A549 (cell line): ENCODE measurements around the gene ABCG4. TPM values are rescaled to one million over a fixed set of nuclear protein-coding genes. Genes with fewer than 3 reads are reported as not detected.
A peak's percentile ranks its signal among the peaks of the same experiment; 100 is the strongest.
"Not testable (repeated sequence)": the region's sequence is repeated elsewhere in the genome, so short reads cannot be mapped to it uniquely, and the experiment has no call there.

Experiments
- ATAC-seq, 2 experiments: fragments of 200-7000 bp in 1 of 2; fragments of >200 bp in 1 of 2; cut with Nextera tagmentation in 1 of 2; cut with Tn5 transposase in 1 of 2; 3 replicates each; pipeline versions ENCODE4 v1.8.0 to v1.9.1; 2018 to 2020; ENCODE audit warnings: mild to moderate bottlenecking in 1 of 2, moderate library complexity in 1 of 2
- CTCF ChIA-PET: fragments of 300-600 bp; sonication (Branson Sonifier 250); formaldehyde crosslinking; extraction: SDS; loops from one replicate; lab custom pipeline; 2021; ENCODE audit warnings: antibody characterized with exemption, inconsistent platforms; lab: Yijun Ruan, JAX
- POLR2A ChIA-PET: fragments of 350-600 bp; formaldehyde crosslinking; extraction: SDS; loops from one replicate; lab custom pipeline; 2021; ENCODE audit warnings: antibody characterized with exemption, inconsistent platforms; lab: Yijun Ruan, JAX
- DNase-seq, 2 experiments: peaks; one replicate each; pipeline versions ENCODE4 v3.0.0 to v3.0.0-alpha.2; 2011 to 2016; ENCODE audit warnings: low read depth in 1 of 2, low spot score in 1 of 2
- FAIRE-seq: peaks from 2 replicates; lab custom pipeline; 2011; peaks lifted over from hg19 to GRCh38; lab: Jason Lieb, UNC
- H3K27ac ChIP-seq, 2 experiments: fragments of >200 bp; sonication (Bioruptor Twin); formaldehyde crosslinking; 3 replicates each; pipeline ENCODE4 v1.5.1; 2016 to 2017
- H3K4me1 ChIP-seq: fragments of >200 bp; sonication (Bioruptor Twin); formaldehyde crosslinking; 3 replicates; pipeline ENCODE4 v1.6.1; 2016
- H3K4me2 ChIP-seq: fragments of >200 bp; sonication (Bioruptor Twin); formaldehyde crosslinking; 3 replicates; pipeline ENCODE4 v1.6.1; 2016
- H3K4me3 ChIP-seq: fragments of >200 bp; sonication (Bioruptor Twin); formaldehyde crosslinking; 3 replicates; pipeline ENCODE4 v1.5.1; 2016
- H3K9me3 ChIP-seq: fragments of >200 bp; sonication (Bioruptor Twin); formaldehyde crosslinking; 3 replicates; pipeline ENCODE4 v1.6.1; 2016
- ATOH8 ChIP-seq: fragments of 250-450 bp; sonication (Bioruptor Pico); IDR thresholded peaks from 2 replicates; pipeline ENCODE4 v1.5.0; 2020; ENCODE audit warnings: low read depth, mild to moderate bottlenecking, moderate library complexity
- CEBPB ChIP-seq, 2 experiments: fragments of >200 bp in 1 of 2; sonication (Bioruptor Twin) in 1 of 2; formaldehyde crosslinking in 1 of 2; IDR thresholded peaks; 2 replicates each; pipeline ENCODE4 v1.6.1; 2012 to 2016
- CTCF ChIP-seq: fragments of >200 bp; sonication (Bioruptor Twin); formaldehyde crosslinking; IDR thresholded peaks from 3 replicates; pipeline ENCODE4 v1.5.1; 2016
- FOSB ChIP-seq: fragments of 250-450 bp; sonication (Bioruptor Pico); IDR thresholded peaks from 2 replicates; pipeline ENCODE4 v1.5.0; 2020; ENCODE audit warnings: mild to moderate bottlenecking, moderate library complexity
- FOSL2 ChIP-seq, 2 experiments: fragments of 450-650 bp in 1 of 2; fragments of >200 bp in 1 of 2; sonication (Bioruptor Twin) in 1 of 2; formaldehyde crosslinking; IDR thresholded peaks; 2 replicates each; pipeline versions ENCODE4 v1.5.0 to v1.6.1; 2016 to 2020; ENCODE audit warnings: mild to moderate bottlenecking in 1 of 2, moderate library complexity in 1 of 2
- FOXS1 ChIP-seq: fragments of 250-450 bp; sonication (Bioruptor Pico); IDR thresholded peaks from 2 replicates; pipeline ENCODE4 v1.5.0; 2020; ENCODE audit warnings: mild to moderate bottlenecking, moderate library complexity
- HDAC2 ChIP-seq: fragments of 200-600 bp; sonication (generic); IDR thresholded peaks from 2 replicates; pipeline ENCODE4 v1.6.1; 2016
- HES2 ChIP-seq: fragments of >200 bp; sonication (Bioruptor Twin); formaldehyde crosslinking; IDR thresholded peaks from 2 replicates; pipeline ENCODE4 v1.6.1; 2016
- HMGXB4 ChIP-seq: fragments of 250-450 bp; sonication (Bioruptor Pico); IDR thresholded peaks from 2 replicates; pipeline ENCODE4 v1.5.0; 2021; ENCODE audit warnings: mild to moderate bottlenecking, moderate library complexity, borderline replicate concordance
- HOXB5 ChIP-seq: fragments of 250-450 bp; sonication (Bioruptor Pico); IDR thresholded peaks from 2 replicates; pipeline ENCODE4 v1.5.0; 2020; ENCODE audit warnings: mild to moderate bottlenecking, moderate library complexity
- JUN ChIP-seq, 2 experiments: fragments of >200 bp; sonication (Bioruptor Twin); formaldehyde crosslinking; IDR thresholded peaks; 2 replicates in 1 of 2; 3 replicates in 1 of 2; pipeline ENCODE4 v1.6.1; 2016 to 2017
- JUNB ChIP-seq: fragments of >200 bp; sonication (Bioruptor Twin); formaldehyde crosslinking; IDR thresholded peaks from 2 replicates; pipeline ENCODE4 v1.6.1; 2016
- KDM5A ChIP-seq: fragments of 200-600 bp; sonication (generic); IDR thresholded peaks from 2 replicates; pipeline ENCODE4 v1.6.1; 2016; ENCODE audit warnings: antibody characterized with exemption, mild to moderate bottlenecking
- MAFK ChIP-seq: fragments of 450-650 bp; IDR thresholded peaks from 2 replicates; pipeline ENCODE4 v1.6.1; 2014; ENCODE audit not compliant: partially characterized antibody
- NFE2L2 ChIP-seq: fragments of 150-350 bp; conservative IDR thresholded peaks from 2 replicates; pipeline ENCODE4 v1.6.1; 2014; ENCODE audit warnings: low read length
- PHF8 ChIP-seq: fragments of 200-600 bp; sonication (generic); IDR thresholded peaks from 2 replicates; pipeline ENCODE4 v1.6.1; 2016; ENCODE audit warnings: low read depth, mild to moderate bottlenecking, antibody characterized with exemption, moderate library complexity, borderline replicate concordance
- POLR2A ChIP-seq: IDR thresholded peaks from 2 replicates; pipeline ENCODE4 v1.6.1; 2012; ENCODE audit warnings: mild to moderate bottlenecking, low read length
- RAD21 ChIP-seq, 2 experiments: fragments of >200 bp in 1 of 2; sonication (Bioruptor Twin) in 1 of 2; formaldehyde crosslinking in 1 of 2; IDR thresholded peaks in 1 of 2; conservative IDR thresholded peaks in 1 of 2; 2 replicates in 1 of 2; 3 replicates in 1 of 2; pipeline ENCODE4 v1.6.1; 2012 to 2018; ENCODE audit warnings: inconsistent platforms in 1 of 2
- SREBF2 ChIP-seq: fragments of 450-650 bp; IDR thresholded peaks from 2 replicates; pipeline ENCODE4 v1.6.1; 2014; ENCODE audit warnings: mild to moderate bottlenecking, moderate library complexity
- TFCP2L1 ChIP-seq: fragments of 250-450 bp; sonication (Bioruptor Pico); IDR thresholded peaks from 2 replicates; pipeline ENCODE4 v1.5.0; 2021; ENCODE audit warnings: mild to moderate bottlenecking
- TP53 ChIP-seq: fragments of 250-450 bp; sonication (Bioruptor Pico); IDR thresholded peaks from 2 replicates; pipeline ENCODE4 v1.5.0; 2021; ENCODE audit warnings: mild to moderate bottlenecking, moderate library complexity
- ZSCAN20 ChIP-seq: fragments of 250-450 bp; sonication (Bioruptor Pico); IDR thresholded peaks from 2 replicates; pipeline ENCODE4 v1.8.0; 2022; ENCODE audit warnings: mild to moderate bottlenecking, moderate library complexity
- WGBS: methylation state at CpG from one replicate; pipeline ENCODE4 v1.1.6; 2017; ENCODE audit errors: missing lambda C conversion rate; 5-methylcytosine and 5-hydroxymethylcytosine counted together
- polyA plus RNA-seq, 4 experiments: library from polyadenylated mRNA; depleted of rRNA in 3 of 4; stranded (reverse); fragments of >200 nt; fragmentation: RNase III in 1 of 4; extraction: RNeasy Plus Mini Kit Qiagen cat#74134 plus additional on column Dnase treatment in 1 of 4; gene quantifications; 2 replicates in 3 of 4; 3 replicates in 1 of 4; pipeline ENCODE4 v1.2.3, GENCODE V29; 2011 to 2017

Gene ABCG4
- polyA plus RNA-seq, 2 of the 4 experiments (the other 2 are of a cell fraction) = 0.10 to 0.44 TPM

GRCh38 chr11:119166368-119167076 lies 17.7 kb downstream of the ABCG4 start:
- WGBS = 21% methylated on average over 8 of the region's 8 CpGs
- TF ChIP-seq HMGXB4 (no peak), FOSL2 (IDR thresholded peaks at IDR 0.05) (no peak), FOSL2 (CRISPR knock-in tag; IDR thresholded peaks at IDR 0.05) (peak; percentile 36)
- TF ChIP-seq, all 56 proteins: peak for 1
- CTCF ChIA-PET = interaction anchor here (0.6 to 1.8 kb wide), 8 partner anchors 8 to 74 kb away, joined by 3 to 5 read pairs (median 3); partner anchors contain the start of gene DPAGT1
- ATAC-seq (peak in 1 of 2 experiments; percentile 15; a peak in 2 of 6 replicates), FAIRE-seq (no peak), DNase-seq (peak; percentile 47 to 66)
- Histone ChIP-seq H3K4me2 (peak overlapping the region; percentile 47), H3K4me3 (no peak overlapping the region), H3K27ac (peak overlapping the region; percentile 30 to 95; a peak in 3 of 6 replicates), H3K9me3 (no peaks in the 10 kb centered on the region), H3K4me1 (peaks cover 16% of the 10 kb centered on the region)
- POLR2A ChIA-PET = no interaction called here

- H3K4me2 ChIP-seq, DNase-seq, POLR2A ChIA-PET, H3K4me3 ChIP-seq, ATAC-seq, FAIRE-seq, H3K9me3 ChIP-seq: not testable (repeated sequence)
- 85% methylated on average over 10 of the region's 10 CpGs for WGBS
- H3K27ac ChIP-seq = peak overlapping the region in 1 of 2 experiments; percentile 95; a peak in 3 of 6 replicates
- peaks cover 16% of the 10 kb centered on the region for H3K4me1 ChIP-seq
- CTCF ChIA-PET = interaction anchor here (0.6 to 1.8 kb wide), 9 partner anchors 9 to 74 kb away, joined by 3 to 6 read pairs (median 3); partner anchors contain the start of gene DPAGT1
Measured at GRCh38 chr11:119167077-119167458, 18.2 kb downstream of the ABCG4 start.

- WGBS = 65% methylated on average over 5 of the region's 6 CpGs
- POLR2A ChIA-PET = no interaction called here
- Histone ChIP-seq H3K4me3 (no peak overlapping the region), H3K4me2 (peak overlapping the region; percentile 34; the same call in 1 of the 3 replicates), H3K27ac (peak overlapping the region in 1 of 2 experiments; percentile 95; a peak in 2 of 6 replicates), H3K4me1 (peaks cover 16% of the 10 kb centered on the region), H3K9me3 (no peaks in the 10 kb centered on the region)
- ATAC-seq (peak; percentile 41 to 47; a peak in 4 of 6 replicates), FAIRE-seq (no peak), DNase-seq (peak in 1 of 2 experiments; percentile 42)
- TF ChIP-seq JUNB = no peak
- CTCF ChIA-PET = interaction anchor here (1.0 to 1.8 kb wide), 4 partner anchors 12 to 33 kb away, joined by 4 to 6 read pairs (median 4); no protein-coding TSS in a partner anchor
Measured at GRCh38 chr11:119167933-119168332, 19.1 kb downstream of the ABCG4 start.

- DNase-seq (peak; percentile 86 to 87), FAIRE-seq (no peak), ATAC-seq (peak; percentile 92)
- no peaks in the 10 kb centered on the region for H3K9me3 ChIP-seq
- H3K4me3 ChIP-seq = peak within 1 kb of the TSS; percentile 75
- CTCF ChIA-PET = interaction anchor here (0.5 to 3.2 kb wide), 26 partner anchors 8 to 211 kb away, joined by 3 to 25 read pairs (median 4); partner anchors contain the start of genes C2CD2L, CBL and NHERF4
- peak within 1 kb of the TSS; percentile 63 for H3K4me2 ChIP-seq
- peak within 1 kb of the TSS; percentile 95 to 99 for H3K27ac ChIP-seq
- WGBS = 33% methylated on average over 6 of the region's 63 CpGs
- POLR2A ChIA-PET = interaction anchor here (0.7 to 1.5 kb wide), 12 partner anchors 9 to 154 kb away, joined by 3 to 10 read pairs (median 3); partner anchors contain the start of genes C2CD2L, CBL, DPAGT1 and HINFP
- H3K4me1 ChIP-seq = peaks cover 16% of the 10 kb centered on the region
- TF ChIP-seq MAFK (no peak), ZSCAN20 (CRISPR knock-in tag) (no peak), KDM5A (no peak), SREBF2 (no peak), FOSB (CRISPR knock-in tag) (no peak), TP53 (CRISPR knock-in tag) (no peak), NFE2L2 (no peak), FOXS1 (CRISPR knock-in tag) (no peak), HDAC2 (peak; percentile 89), TFCP2L1 (CRISPR knock-in tag) (0 out of 2 replicates have a peak, but pooled peaks have one; percentile 60), POLR2A (peak; percentile 84), JUN (IDR thresholded peaks at IDR 0.05) (peak in 1 of 2 experiments; percentile 68; a peak in 2 of 5 replicates), ATOH8 (CRISPR knock-in tag) (no peak), HOXB5 (CRISPR knock-in tag) (no peak), RAD21 (conservative IDR thresholded peaks at IDR 0.05 in 1 of 2, IDR thresholded peaks at IDR 0.05 in 1 of 2) (peak; percentile 15 to 30; a peak in 1 of 5 replicates), PHF8 (peak; percentile 86), CEBPB (IDR thresholded peaks at IDR 0.05) (no peak), CTCF (peak; percentile 73), HES2 (no peak)
Measured at GRCh38 chr11:119168471-119169281, 19.8 kb downstream of the ABCG4 start, which contains the start of gene NLRX1. Gene NLRX1, plus strand, starts transcription at chr11:119168725. Its CDS starts 2,679 bp downstream, at chr11:119171404.
